GM12892 (cell line): ENCODE measurements around the gene PDE8A.

ENCODE experiments used
- POLR2A ChIP-seq: IDR thresholded peaks from 2 replicates; pipeline ENCODE4 v1.6.1; 2011; ENCODE audit warnings: low read depth, low read length, control low read depth
- POLR2AphosphoS5 ChIP-seq: IDR thresholded peaks from 2 replicates; pipeline ENCODE4 v1.6.1; 2011; ENCODE audit warnings: low read depth, low read length, control low read depth
- TAF1 ChIP-seq: IDR thresholded peaks from 2 replicates; pipeline ENCODE4 v1.6.1; 2011; ENCODE audit warnings: low read depth, mild to moderate bottlenecking, control low read depth, low read length, borderline replicate concordance

GRCh38 chr15:85071061-85071460, 89.4 kb downstream of the PDE8A start:
- TF ChIP-seq POLR2A: no peak
- no peak for TF ChIP-seq TAF1
- no peak for TF ChIP-seq POLR2AphosphoS5
